Measurements from ENCODE around the gene RAB21.

DNA sequence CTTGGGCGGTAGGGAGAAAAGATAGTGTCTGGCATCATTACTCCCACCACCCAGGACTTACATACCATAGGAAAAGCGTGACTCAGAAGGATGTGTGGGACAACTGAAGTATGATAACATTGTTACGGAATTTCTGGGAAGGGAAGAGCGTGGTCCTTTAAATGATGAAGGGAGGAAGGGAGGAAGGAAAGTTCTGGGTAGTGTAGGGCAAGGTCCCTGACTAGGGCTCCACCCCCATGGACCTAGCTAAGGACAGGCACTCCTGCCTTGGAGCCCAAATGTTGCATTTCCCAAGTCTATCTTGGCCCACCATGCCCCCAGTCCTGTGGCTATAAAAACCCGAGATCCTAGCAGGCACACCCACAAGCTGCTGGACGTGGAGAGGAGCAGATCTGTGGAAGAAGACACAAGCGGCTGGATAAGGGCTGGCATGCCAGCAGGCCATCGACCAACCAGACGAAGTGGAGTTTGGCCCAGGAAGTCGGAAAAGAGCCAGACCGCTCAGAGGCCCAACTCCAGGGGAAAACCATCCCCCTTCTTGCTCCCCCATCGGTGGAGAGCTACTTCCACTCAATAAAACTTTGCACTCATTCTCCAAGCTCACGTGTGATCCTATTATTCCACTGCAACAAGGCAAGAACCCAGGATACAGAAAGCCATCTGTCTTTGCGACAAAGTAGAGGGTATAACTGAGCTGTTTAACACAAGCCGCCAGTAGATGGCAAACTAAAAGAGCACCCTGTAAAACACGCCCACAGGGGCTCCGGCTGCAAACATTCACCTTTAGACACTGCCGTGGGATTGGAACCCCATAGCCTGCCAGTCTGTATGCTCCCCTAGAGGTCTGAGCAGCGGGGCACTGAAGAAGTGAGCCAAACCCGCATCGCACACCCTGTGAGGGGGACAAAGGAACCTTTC, 23.0 kb upstream of the RAB21 start:
- TF ChIP-seq, protein P1, sequence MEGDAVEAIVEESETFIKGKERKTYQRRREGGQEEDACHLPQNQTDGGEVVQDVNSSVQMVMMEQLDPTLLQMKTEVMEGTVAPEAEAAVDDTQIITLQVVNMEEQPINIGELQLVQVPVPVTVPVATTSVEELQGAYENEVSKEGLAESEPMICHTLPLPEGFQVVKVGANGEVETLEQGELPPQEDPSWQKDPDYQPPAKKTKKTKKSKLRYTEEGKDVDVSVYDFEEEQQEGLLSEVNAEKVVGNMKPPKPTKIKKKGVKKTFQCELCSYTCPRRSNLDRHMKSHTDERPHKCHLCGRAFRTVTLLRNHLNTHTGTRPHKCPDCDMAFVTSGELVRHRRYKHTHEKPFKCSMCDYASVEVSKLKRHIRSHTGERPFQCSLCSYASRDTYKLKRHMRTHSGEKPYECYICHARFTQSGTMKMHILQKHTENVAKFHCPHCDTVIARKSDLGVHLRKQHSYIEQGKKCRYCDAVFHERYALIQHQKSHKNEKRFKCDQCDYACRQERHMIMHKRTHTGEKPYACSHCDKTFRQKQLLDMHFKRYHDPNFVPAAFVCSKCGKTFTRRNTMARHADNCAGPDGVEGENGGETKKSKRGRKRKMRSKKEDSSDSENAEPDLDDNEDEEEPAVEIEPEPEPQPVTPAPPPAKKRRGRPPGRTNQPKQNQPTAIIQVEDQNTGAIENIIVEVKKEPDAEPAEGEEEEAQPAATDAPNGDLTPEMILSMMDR (IDR thresholded peaks at IDR 0.05) = peak; percentile 21
- no peak for TF ChIP-seq EZH2phosphoT487 (IDR thresholded peaks at IDR 0.05)
- no peak for TF ChIP-seq EZH2 (IDR thresholded peaks at IDR 0.05)

All from neural progenitor cell (in vitro differentiated cells).